Measurements from ENCODE around the gene MDFI.

MDFI gene

DNA sequence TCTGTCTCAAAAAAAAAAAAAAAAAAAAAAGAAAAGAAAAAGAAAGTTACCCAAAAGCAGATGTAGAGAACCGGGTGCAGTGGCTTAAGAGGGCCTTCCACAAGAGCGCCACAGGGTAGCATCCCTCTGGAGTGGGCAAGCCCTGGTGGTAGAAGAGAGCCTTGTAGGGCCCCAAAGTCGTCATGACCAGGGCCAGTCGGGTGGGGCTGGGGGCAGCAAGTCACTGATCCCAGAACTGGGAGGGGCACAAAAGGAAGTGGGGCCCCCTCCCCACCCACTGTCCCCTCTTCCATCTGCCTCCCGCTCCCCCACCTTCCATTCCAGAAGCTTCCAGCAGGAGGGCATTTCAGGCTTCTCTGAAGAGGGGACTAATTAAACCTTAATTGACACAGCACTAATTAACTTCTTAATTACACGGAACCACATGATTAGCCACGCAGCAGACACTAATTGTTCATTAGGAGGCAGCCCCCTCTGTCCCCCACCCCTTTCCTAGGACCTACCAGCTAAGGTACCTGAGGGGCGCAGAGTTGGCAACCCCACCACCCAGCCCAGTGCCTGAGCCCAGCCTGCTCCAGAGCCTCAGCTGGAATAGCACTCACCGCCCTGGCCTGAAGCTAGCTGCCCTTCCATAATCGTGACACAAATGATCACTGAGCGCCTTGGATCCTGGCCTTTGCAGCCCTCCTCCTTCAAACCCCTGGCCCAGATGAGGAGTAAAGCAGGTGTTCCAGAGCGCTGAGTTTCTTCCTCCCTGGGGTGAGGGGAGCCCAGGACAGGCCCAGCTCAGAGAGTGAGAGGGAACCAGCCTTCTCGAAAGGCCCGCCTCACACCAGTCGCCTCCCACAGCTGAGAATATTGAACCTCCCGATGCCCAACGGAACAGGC, 34.8 kb downstream of the MDFI start:
- DNase-seq (ENCODE audit: low spot score): no peak

GRCh38 chr6:41673704-41674000, 35.4 kb downstream of the MDFI start:
- no peak for DNase-seq (ENCODE audit: low spot score)

DNA sequence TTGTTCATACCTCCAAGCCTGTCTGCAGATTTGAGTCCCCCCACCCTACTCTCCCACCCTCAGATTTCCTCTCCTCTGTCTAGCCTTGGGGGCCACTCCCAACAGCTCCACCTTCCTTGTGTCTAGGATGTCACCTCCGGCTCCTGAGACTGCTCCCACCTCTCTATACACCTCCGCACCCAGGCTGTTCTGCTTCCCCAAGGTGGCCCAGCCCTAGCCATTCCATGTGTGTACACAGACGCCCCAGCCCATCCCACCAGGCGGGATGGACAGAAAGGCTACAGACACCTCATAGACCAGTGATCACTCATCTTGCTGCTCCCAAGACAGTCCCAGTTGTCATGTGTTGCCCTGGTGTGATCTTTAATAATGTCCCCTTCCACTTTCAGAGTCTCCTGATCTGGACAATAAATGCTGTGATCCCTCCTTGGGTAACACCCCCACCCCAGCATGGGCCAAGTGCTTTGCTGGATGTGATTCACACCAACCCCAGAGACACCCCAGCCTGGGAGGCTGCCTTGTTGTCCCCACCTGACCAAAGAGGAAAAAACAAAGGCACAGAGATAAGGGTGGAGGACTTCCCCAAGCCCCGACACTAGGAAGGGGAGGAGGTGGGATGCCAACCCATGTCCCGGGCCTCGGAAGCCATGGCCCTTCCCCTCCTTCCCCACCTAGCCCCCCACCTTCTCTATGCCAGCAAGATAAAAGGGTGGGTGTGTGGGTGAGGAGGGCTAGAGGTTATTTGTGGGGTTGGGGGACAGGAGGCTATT, 36.1 kb downstream of the MDFI start:
- no peak for DNase-seq (ENCODE audit: low spot score)

DNA sequence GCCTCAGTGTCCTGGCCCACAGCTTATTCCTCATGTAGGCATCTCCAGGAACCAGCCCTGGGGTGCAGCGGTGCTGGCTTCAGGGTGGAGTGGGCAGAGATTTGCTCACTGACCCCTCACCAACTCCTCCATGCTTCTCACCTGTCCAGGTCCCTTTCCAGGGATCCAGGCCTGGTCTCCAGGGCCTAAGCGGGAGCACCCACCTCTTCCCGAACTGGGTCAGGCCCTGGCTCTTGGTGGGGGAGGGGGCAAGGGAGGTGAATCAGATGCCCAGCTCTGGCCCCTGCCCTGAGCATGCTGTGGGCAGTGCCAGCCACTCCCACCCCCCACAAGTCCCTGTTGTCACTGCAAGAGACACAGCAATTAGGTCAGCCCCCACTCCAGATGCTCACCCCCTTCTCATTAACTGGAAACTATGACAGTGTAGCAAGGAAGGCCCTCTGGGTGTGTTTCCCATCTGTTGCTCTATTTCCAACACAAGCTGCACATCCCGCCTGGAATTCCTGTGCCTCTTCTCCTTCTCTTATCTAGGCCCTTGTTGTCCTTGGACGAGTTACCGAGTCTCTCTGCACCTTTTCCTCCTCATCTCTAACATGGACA, 37.0 kb downstream of the MDFI start:
- DNase-seq (ENCODE audit: low spot score): no peak

DNA sequence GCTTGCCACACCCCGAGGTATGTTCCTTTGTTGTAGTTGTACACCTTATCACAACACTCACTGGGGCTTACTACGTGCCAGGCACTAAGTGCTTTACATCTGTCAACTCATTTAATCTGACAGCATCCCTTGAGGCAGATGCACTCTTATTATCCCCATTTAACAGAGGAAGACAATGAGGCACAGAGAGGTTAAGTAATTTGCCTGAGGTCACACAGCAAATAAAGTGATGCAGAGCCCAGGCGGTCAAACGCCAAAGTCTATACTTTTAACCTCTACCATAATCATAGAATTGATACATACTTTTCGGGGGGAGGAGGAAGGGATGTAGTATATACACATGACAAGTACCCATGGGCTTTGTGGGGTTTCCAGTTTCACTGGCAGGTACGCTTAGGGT, 37.7 kb downstream of the MDFI start:
- no peak for DNase-seq (ENCODE audit: low spot score)

DNA sequence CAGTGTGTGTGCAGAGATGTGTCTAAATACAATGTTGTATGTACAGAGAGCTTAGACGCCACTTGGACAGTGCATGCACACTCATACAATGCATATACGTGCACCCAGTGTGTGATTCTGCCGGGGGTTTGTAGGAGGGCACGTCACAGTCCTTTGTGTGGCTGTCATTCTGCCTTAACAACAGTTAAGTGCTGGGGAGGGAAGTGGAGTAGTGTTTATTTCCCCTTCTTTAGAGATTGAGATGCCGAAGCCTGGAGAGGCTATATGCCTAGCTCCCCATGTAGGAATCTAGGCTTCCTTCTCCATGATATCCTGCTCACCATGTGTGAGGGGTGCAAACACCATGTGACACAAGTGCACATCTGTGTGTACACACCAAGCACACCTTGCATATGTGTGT, 38.2 kb downstream of the MDFI start:
- DNase-seq (ENCODE audit: low spot score): no peak

DNA sequence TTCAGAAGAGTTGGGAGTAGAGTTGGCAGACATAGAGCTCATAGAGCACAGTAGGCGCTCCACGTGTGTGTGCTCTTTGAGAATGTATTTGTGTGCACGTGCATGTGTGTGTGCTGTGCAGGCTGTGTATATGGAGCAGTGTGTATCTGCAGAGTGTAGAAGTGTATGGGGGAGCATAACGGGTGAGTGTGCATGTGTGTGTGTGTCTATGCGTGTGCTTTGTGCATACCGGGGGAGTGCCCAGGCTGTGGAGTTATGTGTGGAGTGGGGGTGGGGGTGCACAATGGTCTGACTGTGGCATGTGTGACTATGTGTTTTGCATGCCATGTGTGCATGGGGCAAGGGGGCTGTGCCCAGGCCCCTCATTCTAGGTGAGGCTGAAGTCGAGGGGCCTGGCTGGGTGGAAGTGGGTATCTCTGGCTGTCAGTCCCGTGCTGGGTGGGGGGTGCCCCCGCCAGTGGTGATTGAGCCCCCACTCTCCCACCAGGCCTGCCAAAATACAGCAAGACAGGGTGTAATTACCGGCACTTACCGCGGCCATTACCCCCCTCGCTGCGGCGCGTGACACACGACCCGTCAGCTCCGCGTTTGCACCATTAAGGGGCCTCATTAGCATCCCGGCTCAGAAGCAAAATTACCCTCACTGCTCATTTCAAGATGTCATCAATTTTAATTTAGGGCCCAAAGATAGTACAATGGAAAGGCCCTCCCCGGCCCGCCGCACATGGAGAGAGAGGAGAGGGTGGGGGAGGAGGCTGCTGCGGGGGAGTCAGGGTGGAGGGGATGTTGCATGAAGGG, 39.1 kb downstream of the MDFI start:
- no peak for DNase-seq (ENCODE audit: low spot score)

GRCh38 chr6:41678511-41679084, 40.3 kb downstream of the MDFI start:
- DNase-seq (ENCODE audit: low spot score): no peak

DNA sequence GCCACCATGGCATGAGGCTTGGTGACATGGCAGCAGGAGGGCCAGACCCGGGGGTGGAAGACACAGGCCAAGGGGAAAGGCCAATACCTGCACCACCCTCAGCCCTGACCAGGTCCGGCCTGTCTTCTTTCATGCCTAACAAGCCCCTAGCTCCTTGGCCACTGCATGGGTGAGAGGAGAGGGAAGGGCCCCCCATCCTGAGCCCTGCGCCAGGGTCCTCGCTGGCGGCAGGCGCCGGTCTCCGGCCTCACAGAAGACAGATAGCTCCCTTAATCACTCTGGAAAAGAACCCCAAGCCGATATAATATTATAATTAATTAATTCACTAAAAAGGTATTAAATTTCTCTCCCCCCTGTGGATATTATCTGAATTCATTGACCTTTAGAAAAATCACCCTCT, 41.4 kb downstream of the MDFI start:
- DNase-seq (ENCODE audit: low spot score): no peak

GRCh38 chr6:41680182-41680965, 42.1 kb downstream of the MDFI start:
- no peak for DNase-seq (ENCODE audit: low spot score)

DNA sequence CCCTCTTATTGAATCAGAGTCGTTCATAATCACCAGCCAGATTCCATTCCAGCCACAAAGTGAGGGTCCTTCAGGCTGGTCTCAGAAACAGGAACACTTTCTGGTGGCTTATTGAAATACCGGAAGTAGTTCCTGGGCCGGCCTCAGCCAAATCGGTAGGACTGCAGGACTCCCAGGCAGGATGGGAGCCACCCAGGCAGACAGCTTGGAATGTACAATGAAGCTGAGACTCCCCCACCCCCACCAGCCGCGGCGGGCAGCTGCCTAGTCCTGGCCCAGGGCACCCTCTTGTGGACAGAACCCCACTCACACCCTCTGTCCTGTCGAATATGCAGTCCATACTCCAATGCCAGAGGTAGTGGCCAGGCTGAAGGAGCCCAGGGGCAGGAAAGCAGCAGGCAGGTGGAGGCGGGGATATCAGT, 43.8 kb downstream of the MDFI start:
- DNase-seq (ENCODE audit: low spot score): peak; percentile 87

DNA sequence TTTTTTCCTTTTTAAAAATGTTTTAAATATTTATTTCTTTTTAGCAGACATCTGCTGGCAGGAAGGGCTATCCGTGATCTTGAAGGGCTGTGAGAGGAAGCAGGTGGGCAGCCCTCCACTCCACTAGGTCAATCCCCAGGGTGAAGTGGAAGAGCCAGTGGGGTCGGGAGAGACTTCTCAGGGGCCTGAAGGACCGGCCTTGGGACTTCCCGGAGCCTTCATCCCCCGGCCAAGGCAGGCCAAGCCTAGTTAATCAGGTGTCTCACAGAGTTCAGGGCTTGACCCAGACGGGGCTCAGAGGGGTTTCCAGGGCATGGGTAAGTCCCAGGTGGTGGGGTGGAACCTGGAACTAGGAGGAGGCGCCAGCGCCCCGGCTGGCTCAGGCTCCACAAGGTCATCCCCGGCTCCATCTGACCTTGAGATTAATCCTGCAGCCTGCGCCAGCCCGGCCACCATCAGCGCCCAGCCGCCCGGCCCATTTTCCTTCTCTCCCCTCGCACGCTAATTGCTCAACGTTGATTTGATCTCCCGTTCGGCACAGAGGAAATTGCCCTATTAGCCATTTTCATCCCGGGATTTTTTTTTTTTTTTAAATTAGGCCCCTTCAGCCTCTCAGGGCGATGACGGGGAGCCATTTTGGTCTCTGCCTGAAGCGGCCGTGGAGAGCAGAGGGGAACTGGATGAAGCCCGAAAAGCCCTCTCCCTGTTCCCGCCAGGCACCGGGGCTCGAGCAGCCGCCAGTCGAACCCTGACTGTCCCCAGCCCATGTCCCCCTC, 44.4 kb downstream of the MDFI start:
- no peak for DNase-seq (ENCODE audit: low spot score)

GRCh38 chr6:41683273-41683522, 44.9 kb downstream of the MDFI start:
- no peak for DNase-seq (ENCODE audit: low spot score)

- DNase-seq (ENCODE audit: low spot score): peak; percentile 75
These were observed 45.4 kb downstream of the MDFI start for GRCh38 chr6:41683523-41684310.

- DNase-seq (ENCODE audit: low spot score): no peak
These were observed 46.3 kb downstream of the MDFI start for GRCh38 chr6:41684311-41685180.

- DNase-seq (ENCODE audit: low spot score): no peak
These were observed 47.5 kb downstream of the MDFI start for GRCh38 chr6:41685641-41686380.

DNA sequence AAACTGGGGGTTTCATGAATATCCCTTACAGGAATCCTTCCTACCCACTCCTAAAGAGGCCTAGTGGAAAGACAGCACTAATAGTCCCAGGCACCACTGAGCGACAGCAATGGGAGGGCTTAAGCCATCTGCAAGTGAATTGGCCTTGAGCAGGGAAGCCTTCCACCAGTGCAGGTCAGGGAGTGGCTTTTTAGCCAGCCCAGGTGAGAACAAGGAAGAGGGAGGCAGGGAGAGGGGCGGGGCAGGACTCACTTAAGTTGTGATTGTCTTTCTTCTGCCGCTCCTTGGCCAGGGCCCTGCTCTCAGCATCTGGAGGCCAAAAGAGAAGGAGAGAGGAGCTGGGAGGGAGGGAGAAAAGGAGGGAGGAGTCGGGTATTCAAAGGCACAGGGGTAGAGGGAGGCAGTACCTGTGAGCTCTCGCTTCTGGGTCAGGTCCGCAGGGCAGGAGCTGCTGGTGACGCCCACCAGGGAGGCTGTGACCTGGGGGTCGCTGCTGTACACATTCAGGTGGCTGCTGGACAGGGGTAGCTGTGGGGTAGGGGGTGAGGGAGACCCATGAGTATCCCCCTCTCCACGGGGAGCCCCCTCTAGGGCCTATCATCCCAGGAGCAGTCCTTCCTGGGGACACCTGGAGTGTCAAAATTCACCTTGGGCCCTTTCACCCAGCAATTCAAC, 49.4 kb downstream of the MDFI start:
- no peak for DNase-seq (ENCODE audit: low spot score)

All from RKO (cell line).